Measurements from ENCODE around the gene KDM4B.

GRCh38 chr19:4933528-4933927 is 35.4 kb upstream of the KDM4B start:
- TF ChIP-seq CTCF (IDR thresholded peaks at IDR 0.05), result no peak
- TF ChIP-seq POLR2A (IDR thresholded peaks at IDR 0.05), result no peak

Measured in uterus (tissue), 2 donors.